ENCODE measurements around the gene SCN4A.
A peak's percentile ranks its signal among the peaks of the same experiment; 100 is the strongest.
"Not testable (repeated sequence)": the region's sequence is repeated elsewhere in the genome, so short reads cannot be mapped to it uniquely, and the experiment has no call there.

Gene SCN4A

DNA sequence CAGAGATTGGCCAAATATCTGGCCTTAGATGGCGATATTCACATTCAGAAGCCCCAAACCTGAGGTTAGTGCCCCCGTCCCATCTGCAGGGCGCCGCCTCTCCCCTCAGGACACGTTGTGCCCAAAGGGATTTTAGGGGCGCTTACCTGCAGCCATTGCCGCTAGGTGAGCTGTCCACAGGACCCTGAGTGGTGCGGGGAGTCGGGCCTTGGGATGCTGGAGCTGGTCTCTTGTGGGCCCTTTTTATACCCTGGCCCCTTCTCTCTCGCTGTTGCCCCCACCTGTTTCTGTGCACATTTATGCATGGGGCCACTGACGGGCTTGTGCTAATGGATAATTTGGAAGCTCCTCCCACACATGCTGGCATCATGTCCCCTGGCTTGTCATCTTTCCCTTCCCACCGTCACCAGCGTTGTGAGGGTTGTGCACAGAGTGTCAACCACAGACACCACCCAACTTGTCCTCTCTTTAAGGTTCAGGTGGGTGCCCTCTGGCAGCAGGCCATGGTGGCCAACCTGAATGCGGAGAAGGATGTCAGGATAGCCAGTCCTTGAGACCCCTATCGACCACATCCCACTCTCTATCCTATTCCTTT is 61.6 kb downstream of the SCN4A start, which contains the start of gene CSHL1:
TSS of gene CSHL1 (minus strand) at position 218 of the 595 bp plus-strand sequence. CDS start at position 156, 62 bp downstream.
- no peak for DNase-seq

DNA sequence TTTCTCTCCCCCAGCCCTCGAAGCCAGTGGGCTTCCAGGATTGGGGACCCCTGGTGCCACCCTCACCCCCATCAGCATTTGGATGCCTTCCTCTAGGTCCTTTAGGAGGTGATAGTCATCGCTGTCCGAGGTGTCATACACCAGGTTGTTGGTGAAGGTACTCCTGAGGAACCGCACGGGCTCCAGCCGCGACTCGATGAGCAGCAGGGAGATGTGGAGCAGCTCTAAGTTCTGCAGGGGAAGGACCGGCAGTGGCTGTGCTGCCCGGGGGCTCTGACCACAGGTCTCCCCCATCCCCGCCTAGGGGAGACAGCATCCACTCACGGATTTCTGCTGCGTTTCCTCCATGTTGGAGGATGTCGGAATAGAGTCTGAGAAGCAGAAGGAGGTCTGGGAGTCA is 62.6 kb downstream of the SCN4A start:
- no peak for DNase-seq

DNA sequence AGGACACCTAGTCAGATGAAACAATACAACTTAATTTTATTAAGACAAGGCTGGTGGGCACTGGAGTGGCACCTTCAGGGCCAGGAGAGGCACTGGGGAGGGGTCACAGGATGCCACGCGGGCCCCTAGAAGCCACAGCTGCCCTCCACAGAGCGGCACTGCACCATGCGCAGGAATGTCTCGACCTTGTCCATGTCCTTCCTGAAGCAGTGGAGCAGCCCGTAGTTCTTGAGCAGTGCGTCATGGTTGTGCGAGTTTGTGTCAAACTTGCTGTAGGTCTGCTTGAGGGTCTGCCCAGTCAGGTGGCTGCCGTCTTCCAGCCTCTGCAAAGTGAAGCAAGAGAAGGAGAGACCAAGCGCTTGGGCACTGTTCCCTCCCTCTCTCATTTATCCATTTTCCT is 63.1 kb downstream of the SCN4A start:
- DNase-seq, result not testable (repeated sequence)

DNA sequence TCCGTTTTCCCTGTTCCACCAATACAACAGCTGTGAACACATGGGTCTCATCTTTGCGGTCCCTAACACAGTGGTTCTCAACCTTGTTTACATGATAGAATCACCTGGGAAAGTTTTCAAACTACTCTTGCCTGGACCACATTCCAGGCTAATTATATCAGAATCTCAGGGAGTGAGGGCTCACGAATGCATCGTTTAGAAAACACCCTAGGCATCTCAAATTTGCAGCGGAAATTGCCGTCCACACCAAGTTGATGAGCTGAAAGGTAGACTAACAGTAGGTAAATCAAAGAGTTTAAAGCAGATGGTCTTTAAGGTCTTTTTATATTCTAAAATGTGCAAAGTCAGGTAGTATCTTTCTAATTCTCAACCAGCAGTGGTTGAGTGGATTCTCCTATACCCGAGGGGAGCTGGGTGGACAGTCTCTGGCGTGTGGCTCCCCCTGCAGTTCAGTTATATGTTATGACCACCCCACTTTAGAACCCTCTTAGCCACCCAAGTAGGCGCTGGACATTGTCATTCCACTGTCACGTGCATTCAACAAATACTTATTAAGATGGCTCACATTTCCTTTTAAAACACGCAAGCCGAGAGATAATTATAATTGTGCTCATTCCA is 65.4 kb downstream of the SCN4A start:
- peak in 1 of 2 experiments; percentile 21 for DNase-seq

DNA sequence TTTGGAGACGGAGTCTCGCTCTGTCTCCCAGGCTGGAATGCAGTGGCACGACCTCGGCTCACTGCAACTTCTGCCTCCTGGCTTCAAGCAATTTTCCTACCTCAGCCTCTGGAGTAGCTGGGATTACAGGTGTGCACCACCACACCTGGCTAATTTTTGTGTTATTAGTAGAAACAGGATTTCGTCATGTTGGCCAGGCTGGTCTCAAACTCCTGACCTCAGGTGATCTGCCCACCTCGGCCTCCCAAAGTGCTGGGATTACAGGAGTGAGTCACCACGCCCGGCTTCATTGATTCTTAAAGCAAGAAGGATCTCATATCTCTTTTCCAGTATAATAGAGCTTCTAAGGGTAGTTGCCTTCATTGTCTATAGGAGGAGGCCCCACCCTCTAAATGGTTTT is 67.9 kb downstream of the SCN4A start:
- DNase-seq, result not testable (repeated sequence)

DNA sequence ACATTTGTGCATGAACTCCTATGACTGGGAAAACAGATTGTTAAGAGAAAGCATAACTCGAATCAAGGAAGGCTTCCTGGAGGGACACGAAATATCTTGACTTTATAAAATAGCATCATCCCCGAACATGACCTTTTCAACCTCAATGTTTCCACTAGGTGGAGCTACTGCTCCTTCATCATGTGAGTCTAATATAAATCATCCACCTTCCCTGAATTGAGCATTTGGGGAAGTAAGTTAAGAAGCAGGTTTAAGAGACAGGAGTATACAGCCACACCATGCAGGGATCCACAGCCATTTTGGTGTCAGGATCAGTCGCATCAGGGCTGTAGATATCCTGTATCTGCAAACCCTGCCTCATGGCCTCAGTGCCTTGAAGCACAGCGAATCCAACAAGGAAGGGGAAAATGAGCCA is 68.9 kb downstream of the SCN4A start:
- peak in 1 of 2 experiments; percentile 11 for DNase-seq

DNA sequence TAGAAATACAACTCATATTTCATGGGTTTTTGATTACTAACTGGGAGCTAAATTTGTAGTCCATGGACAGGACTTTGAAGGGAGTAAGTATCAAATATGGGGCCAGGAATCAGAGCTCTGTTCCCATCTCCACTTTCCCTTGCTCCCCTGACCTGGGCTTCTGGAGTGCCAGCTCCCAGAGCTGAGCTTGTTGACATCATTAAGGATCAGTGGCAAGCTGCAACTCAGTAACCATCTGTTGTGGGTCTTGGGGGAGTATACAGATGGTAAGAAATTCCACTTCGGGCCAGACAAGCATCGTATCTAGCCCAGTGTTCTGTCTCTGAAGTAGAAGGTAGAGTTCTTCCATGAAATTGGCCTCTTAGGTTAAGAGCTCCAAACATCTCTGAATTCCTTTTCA is 70.7 kb downstream of the SCN4A start:
- DNase-seq, result not testable (repeated sequence)

DNA sequence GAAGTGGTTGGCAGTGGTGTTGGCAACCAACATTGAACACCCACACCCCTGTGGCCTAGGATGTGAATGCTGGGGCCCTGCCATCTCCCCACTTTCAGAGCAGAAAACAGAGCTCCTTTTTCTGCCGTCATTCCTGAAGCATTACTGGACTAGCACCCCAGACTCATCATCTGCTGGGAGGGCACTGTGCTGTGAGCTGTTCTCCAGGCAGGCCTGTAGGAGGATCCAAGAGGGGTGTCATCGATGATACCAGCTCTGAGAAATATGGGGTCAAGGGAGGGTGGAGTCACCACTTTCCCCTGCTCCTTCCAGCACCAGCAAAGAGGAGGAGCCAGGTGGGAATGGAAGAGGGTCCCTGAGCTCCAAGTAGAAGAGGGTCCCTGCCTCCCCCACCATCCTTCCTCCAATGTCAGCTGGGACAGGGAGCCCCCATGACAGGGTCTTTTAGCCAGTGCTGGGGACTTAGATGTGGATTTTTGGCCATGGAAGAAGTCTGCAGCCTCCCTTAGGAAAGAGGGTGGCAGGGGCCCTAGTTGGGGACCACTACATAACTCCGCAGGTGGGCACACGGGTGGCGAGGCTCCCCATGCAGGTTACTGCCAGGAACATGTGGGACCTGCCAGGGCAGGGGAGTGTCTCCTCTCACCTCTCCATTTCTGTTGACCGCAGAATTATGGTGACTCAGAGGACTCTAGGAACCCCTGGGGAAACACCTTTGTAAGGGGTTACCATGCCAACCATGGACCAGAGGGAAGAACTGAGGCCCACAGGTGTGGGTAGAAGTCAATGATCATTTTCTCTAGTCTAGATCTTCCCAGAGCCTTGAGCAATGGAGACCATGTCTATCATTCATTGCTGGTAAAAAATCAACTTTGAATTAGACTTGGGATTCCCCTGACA is 73.6 kb downstream of the SCN4A start:
- not testable (repeated sequence) for DNase-seq

DNA sequence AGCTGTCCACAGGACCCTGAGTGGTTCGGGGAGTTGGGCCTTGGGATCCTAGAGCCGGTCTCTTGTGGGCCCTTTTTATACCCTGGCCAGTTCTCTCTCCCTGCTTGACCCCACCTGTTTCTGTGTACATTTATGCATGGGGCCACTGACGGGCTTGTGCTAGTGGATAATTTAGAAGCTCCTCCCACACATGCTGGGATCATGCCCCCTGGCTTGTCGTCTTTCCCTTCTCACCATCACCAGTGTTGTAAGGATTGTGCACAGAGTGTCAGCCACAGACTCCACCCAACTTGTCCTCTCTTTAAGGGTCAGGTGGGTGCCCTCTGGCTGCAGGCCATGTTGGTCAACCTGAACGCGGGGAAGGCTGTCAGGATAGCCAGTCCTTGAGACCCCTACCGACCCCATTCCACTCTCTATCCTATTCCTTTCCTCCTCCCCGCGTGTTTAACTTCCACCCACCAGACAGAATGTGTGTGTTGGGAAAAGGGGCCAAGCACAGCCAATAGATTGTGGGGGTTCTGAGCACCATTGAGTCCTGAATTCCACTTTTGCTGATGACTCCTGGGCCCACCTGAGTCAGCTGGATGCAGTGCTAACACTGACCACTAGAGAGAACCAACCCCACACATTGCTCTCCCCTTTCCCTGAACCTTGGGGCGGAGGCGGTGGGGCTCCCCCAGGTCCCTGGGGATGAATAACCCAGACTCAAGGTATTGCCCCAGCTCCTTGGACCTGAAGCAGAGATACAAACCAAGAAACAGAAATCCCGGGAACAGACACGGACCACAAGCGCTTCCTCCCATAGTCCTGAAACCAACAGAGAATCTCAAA is 76.0 kb downstream of the SCN4A start, which contains the start of gene CSH1:
TSS of gene CSH1 (minus strand) at position 51 of the 831 bp plus-strand sequence. CDS start 63 bp downstream, outside the sequence.
- not testable (repeated sequence) for DNase-seq

DNA sequence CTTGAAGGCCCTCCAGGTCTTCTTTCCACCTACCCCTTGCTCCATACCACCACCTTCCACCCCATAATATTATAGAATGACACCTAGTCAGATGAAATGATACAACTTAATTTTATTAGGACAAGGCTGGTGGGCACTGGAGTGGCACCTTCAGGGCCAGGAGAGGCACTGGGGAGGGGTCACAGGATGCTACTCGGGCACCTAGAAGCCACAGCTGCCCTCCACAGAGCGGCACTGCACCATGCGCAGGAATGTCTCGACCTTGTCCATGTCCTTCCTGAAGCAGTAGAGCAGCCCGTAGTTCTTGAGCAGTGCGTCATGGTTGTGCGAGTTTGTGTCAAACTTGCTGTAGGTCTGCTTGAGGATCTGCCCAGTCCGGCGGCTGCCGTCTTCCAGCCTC is 77.9 kb downstream of the SCN4A start:
- not testable (repeated sequence) for DNase-seq

DNA sequence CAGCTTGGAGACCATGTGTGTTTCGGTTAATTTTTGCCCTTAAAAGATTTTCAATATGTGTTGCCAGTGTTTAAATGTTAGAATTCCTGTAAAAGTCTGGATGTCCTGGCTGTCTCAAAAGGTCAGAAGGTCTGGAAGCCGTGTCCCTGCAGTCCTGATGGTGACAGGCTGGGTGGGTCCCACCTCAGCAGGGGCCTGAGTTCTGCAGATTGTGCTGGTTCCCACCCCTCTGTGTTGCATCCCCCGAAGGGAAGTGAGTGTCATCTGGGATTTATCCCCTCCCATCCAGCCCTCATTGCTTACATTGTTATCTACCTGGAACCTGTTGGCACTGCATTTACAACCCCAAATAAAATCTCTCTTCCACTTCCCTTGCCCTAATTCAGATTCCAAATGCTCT is 78.7 kb downstream of the SCN4A start:
- not testable (repeated sequence) for DNase-seq

DNA sequence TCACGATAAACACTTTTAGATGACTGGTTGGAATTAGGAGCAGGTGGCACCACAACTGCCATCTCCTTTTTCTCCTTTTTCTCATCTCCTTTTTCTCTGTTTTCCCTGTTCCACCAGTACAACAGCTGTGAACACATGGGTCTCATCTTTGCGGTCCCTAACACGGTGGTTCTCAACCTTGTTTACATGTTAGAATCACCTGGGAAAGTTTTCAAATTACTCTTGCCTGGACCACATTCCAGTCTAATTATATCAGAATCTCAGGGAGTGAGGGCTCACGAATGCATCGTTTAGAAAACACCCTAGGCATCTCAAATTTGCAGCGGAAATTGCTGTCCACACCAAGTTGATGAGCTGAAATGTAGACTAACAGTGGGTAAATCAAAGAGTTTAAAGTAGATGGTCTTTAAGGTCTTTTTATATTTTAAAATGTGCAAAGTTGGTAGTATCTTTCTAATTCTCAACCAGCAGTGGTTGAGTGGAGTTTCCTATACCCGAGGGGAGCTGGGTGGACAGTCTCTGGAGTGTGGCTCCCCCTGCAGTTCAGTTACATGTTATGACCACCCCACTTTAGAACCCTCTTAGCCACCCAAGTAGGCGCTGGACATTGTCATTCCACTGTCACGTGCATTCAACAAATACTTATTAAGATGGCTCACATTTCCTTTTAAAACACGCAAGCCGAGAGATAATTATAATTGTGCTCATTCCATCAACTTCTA is 80.2 kb downstream of the SCN4A start:
- not testable (repeated sequence) for DNase-seq

DNA sequence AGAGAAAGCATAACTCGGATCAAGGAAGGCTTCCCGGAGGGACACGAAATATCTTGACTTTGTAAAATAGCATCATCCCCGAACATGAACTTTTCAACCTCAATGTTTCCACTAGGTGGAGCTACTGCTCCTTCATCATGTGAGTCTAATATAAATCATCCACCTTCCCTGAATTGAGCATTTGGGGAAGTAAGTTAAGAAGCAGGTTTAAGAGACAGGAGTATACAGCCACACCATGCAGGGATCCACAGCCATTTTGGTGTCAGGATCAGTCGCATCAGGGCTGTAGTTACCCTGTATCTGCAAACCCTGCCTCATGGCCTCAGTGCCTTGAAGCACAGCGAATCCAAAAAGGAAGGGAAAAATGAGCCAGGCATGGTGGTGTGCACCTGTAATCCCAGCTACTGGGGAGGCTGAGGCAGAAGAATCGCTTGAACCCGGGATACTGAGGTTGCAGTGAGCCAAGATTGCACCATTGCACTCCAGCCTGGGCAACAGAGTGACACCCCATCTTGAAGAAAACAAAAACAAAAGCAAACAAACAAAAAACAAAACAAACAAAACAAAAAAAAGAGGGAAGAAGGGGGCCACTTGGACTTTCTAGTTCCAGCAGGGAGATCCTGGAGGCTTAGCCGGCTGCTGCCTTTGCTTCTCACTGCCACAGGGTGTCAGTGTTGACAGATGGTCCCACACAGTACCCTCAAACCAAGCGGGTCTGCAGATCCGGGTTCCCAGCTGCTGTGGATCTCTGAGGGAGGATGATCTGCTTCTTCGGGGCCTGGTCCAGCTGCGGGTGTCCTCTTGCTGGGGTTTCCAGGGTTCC is 83.5 kb downstream of the SCN4A start:
- peak in 1 of 2 experiments; percentile 15 for DNase-seq
